OCI-LY3 (cell line): ENCODE results near the gene LAD1.

Source experiments
- H2AFZ ChIP-seq: fragments of 200-600, 300-600 bp; shearing (Covaris generic); 2 replicates; pipeline ENCODE4 v1.6.0; 2014; ENCODE audit warnings: antibody characterized with exemption, low read depth, low read length
- H3K27ac ChIP-seq: fragments of 200-600, 300-600 bp; sonication (generic); 2 replicates; pipeline ENCODE4 v1.5.1; 2014; ENCODE audit warnings: mild to moderate bottlenecking, low read length, moderate library complexity, mixed read lengths
- H3K27me3 ChIP-seq: fragments of 200-600, 300-600 bp; sonication (generic); 2 replicates; pipeline ENCODE4 v1.6.1; 2014; ENCODE audit warnings: low read depth, low read length, mixed read lengths
- H3K36me3 ChIP-seq: fragments of 200-600, 300-600 bp; sonication (generic); replicated peaks from 2 replicates; pipeline ENCODE3; 2014; ENCODE audit warnings: low read depth, low read length, mixed read lengths
- H3K4me1 ChIP-seq: fragments of 300-600, 200-600 bp; sonication (generic); 2 replicates; pipeline ENCODE4 v1.6.1; 2014; ENCODE audit warnings: low read length, mixed read lengths
- H3K4me2 ChIP-seq: fragments of 200-600, 300-600 bp; sonication (generic); 2 replicates; pipeline ENCODE4 v1.6.1; 2014; ENCODE audit warnings: low read length, mixed read lengths
- H3K4me3 ChIP-seq: fragments of 300-600, 200-600 bp; sonication (generic); 2 replicates; pipeline ENCODE4 v1.5.1; 2014; ENCODE audit warnings: antibody characterized with exemption, mild to moderate bottlenecking, low read length, moderate library complexity
- H3K79me2 ChIP-seq: fragments of 300-600, 200-600 bp; shearing (Covaris generic); 2 replicates; pipeline ENCODE4 v1.6.1; 2014; ENCODE audit warnings: mild to moderate bottlenecking, low read length, mixed read lengths
- H3K9ac ChIP-seq: fragments of 300-600, 200-600 bp; shearing (Covaris generic); 2 replicates; pipeline ENCODE4 v1.6.0; 2014; ENCODE audit warnings: mild to moderate bottlenecking, low read length, moderate library complexity
- H3K9me3 ChIP-seq: fragments of 200-600, 300-600 bp; shearing (Covaris generic); 2 replicates; pipeline ENCODE4 v1.6.1; 2014; ENCODE audit warnings: low read length, mixed read lengths; ENCODE audit not compliant: insufficient read depth
- H4K20me1 ChIP-seq: fragments of 200-600, 300-600 bp; sonication (generic); 2 replicates; pipeline ENCODE4 v1.6.1; 2016; ENCODE audit warnings: low read length, mixed read lengths; ENCODE audit not compliant: insufficient read depth
- EZH2phosphoT487 ChIP-seq: fragments of 200-600 bp; shearing (Covaris generic); IDR thresholded peaks from 2 replicates; pipeline ENCODE4 v1.6.1; 2018; ENCODE audit warnings: antibody characterized with exemption, mixed run types, low read depth
- TF ChIP-seq, protein P1 (sequence below): fragments of 200-600, 300-600 bp; sonication (generic); IDR thresholded peaks from 2 replicates; pipeline ENCODE4 v1.5.1; 2014; ENCODE audit warnings: antibody characterized with exemption, low read length, low read depth

The LAD1 gene

DNA sequence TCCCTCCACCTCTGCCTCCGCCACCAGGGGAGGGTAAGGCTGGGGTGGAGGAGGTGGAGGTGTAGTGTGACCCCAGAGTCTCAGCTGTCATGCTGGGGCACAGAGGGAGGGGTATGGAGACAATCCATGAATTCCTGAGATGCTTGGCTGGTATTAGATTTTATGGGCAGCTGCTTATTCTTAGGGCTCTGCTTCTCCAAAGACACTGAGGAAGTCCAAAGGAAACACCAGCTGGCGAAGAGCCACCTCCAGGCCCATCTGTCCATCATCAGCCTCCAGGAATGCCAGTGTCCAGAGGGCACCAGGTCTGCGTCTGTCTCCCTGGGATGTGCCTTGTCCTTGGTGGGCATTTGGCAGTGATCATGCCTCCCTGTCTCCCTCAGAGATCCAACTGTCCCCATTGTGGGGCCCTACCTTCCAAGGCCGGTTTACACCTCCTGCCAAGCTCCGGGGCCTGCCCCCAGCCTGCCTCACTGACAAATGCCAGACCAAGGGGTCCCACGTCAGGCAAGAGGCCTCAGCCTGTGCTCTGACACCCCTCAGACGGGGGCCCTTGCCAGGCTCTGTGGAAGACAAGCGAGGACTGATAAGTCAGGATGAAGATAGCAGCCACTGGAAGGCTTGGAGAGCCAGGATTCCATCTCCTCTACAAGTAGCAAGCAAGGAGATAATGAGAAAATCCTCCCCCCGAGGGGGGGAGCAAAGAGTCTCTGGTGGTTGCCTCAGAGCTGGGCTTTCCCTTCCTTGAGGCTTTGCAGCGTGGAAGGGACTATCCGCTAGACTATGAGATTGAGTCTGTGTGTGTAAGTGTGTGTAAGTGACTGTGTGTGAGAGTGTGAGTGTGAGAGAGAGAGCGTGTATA, 20.9 kb upstream of the LAD1 start:
- H3K9me3 ChIP-seq = no peaks in the 10 kb centered on the region
- no peak overlapping the region for H3K9ac ChIP-seq
- no peak overlapping the region for H3K4me3 ChIP-seq
- no peaks in the 10 kb centered on the region for H3K79me2 ChIP-seq
- H3K4me1 ChIP-seq = peaks cover 4% of the 10 kb centered on the region; the same call in 1 of the 2 replicates
- H3K27ac ChIP-seq = no peak overlapping the region
- no peak overlapping the region for H3K4me2 ChIP-seq
- H2AFZ ChIP-seq = no peak overlapping the region
- no peaks in the 10 kb centered on the region for H4K20me1 ChIP-seq
- no peak for TF ChIP-seq EZH2phosphoT487
- TF ChIP-seq, protein P1, sequence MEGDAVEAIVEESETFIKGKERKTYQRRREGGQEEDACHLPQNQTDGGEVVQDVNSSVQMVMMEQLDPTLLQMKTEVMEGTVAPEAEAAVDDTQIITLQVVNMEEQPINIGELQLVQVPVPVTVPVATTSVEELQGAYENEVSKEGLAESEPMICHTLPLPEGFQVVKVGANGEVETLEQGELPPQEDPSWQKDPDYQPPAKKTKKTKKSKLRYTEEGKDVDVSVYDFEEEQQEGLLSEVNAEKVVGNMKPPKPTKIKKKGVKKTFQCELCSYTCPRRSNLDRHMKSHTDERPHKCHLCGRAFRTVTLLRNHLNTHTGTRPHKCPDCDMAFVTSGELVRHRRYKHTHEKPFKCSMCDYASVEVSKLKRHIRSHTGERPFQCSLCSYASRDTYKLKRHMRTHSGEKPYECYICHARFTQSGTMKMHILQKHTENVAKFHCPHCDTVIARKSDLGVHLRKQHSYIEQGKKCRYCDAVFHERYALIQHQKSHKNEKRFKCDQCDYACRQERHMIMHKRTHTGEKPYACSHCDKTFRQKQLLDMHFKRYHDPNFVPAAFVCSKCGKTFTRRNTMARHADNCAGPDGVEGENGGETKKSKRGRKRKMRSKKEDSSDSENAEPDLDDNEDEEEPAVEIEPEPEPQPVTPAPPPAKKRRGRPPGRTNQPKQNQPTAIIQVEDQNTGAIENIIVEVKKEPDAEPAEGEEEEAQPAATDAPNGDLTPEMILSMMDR = no peak
- no peaks in the 10 kb centered on the region for H3K36me3 ChIP-seq
- H3K27me3 ChIP-seq = peaks cover 48% of the 10 kb centered on the region

DNA sequence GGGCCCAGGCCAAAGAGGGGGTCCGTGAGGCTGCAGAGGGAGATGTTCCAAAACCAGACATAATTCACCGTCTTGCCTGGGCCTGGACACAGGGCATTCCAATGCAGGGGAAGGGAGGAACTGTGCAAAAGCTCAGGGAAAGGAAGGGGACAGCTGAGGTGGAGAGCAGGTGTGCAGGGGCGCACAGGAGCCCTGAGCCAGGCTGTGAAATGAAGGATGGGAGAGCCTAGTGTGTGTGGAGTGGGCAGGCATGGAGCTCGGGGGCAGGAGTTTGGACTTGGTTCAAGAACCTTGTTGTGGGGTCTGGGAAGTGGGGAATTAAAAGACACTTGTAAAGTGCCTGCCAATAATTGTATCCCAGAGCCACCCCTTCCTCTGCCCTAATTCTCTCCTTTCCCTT, 20.1 kb upstream of the LAD1 start:
- Histone ChIP-seq H3K9me3 (no peaks in the 10 kb centered on the region), H3K9ac (no peak overlapping the region), H3K27ac (no peak overlapping the region), H3K4me2 (no peak overlapping the region), H3K4me3 (no peak overlapping the region), H2AFZ (no peak overlapping the region), H4K20me1 (no peaks in the 10 kb centered on the region), H3K27me3 (peaks cover 54% of the 10 kb centered on the region), H3K4me1 (peaks cover 3% of the 10 kb centered on the region; the same call in 1 of the 2 replicates), H3K36me3 (no peaks in the 10 kb centered on the region), H3K79me2 (no peaks in the 10 kb centered on the region)
- TF ChIP-seq EZH2phosphoT487 = no peak
- TF ChIP-seq, protein P1 = no peak

DNA sequence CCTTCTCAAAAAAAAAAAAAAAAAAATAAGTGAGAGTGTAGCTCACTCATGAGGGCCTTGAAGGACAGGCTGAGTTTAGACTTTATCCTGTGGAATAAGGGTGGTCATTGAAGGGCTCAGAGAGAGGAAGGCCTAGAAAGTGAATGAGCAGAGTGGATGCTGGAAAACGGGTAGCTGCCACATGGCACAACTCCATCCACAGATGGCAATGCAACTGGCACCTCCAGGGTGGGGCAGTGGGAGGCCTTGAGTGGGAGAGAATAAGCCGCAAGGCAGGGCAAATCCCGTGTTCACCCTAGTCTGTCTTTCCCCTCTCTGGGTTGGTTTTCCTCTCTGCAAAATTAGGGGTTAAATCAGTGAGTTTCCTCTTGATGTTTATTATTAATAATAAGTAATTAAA, 19.3 kb upstream of the LAD1 start:
- Histone ChIP-seq H3K27me3 (peaks cover 54% of the 10 kb centered on the region), H3K27ac (no peak overlapping the region), H3K4me3 (no peak overlapping the region), H4K20me1 (no peaks in the 10 kb centered on the region), H3K4me1 (no peaks in the 10 kb centered on the region), H3K9me3 (no peaks in the 10 kb centered on the region), H3K79me2 (no peaks in the 10 kb centered on the region), H3K36me3 (no peaks in the 10 kb centered on the region), H3K4me2 (no peak overlapping the region), H2AFZ (no peak overlapping the region), H3K9ac (no peak overlapping the region)
- TF ChIP-seq, protein P1 = no peak
- no peak for TF ChIP-seq EZH2phosphoT487

DNA sequence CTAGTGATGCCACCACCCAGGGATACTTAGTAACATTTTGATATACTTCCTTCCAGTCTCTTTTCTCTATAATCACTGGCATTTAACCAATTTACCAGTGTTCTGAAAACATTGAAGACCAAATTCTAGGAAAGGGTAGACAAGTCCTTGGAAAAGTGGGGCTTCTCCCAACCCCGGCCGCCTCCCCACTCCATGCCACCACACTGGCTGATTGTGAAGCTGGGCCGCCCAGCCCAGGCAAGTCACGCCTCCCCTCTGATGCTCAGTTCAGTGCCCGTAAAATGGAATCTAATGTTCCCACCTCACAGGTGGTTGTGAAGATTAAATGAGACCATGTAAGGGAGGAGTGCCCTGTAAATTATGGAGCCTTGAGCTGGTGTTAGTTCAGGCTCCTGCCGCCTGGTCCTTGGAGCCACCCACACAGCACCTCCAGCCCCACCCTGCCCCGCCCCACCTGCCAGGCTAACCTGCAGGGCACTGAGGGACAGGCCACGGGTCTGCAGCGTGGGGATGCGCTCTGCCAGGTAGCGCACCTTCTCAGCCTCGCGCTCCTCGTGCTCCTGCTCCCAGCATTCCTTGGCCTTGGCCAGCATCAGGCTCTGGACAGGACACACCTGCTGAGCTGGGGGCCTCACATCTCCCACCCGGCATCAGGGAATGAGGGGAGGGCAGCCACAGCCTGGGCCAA, 15.1 kb upstream of the LAD1 start:
- TF ChIP-seq, protein P1 = no peak
- TF ChIP-seq EZH2phosphoT487 = no peak
- H3K9me3 ChIP-seq = no peaks in the 10 kb centered on the region
- no peaks in the 10 kb centered on the region for H3K79me2 ChIP-seq
- no peak overlapping the region for H3K9ac ChIP-seq
- no peak overlapping the region for H3K4me2 ChIP-seq
- H2AFZ ChIP-seq = no peak overlapping the region
- no peaks in the 10 kb centered on the region for H3K4me1 ChIP-seq
- H4K20me1 ChIP-seq = no peaks in the 10 kb centered on the region
- H3K27me3 ChIP-seq = peaks cover 70% of the 10 kb centered on the region
- H3K4me3 ChIP-seq = no peak overlapping the region
- no peak overlapping the region for H3K27ac ChIP-seq
- no peaks in the 10 kb centered on the region for H3K36me3 ChIP-seq
